ENCODE measurements around the gene MIAT.

GRCh38 chr22:26673486-26673885 lies 16.1 kb downstream of the MIAT start:
- TF ChIP-seq ZNF133 (tag by site-specific recombination; IDR thresholded peaks at IDR 0.05) (no peak), ZNF350 (tag by site-specific recombination; IDR thresholded peaks at IDR 0.05) (no peak), CTCF (tag by site-specific recombination; IDR thresholded peaks at IDR 0.05) (no peak), ZNF571 (tag by site-specific recombination; IDR thresholded peaks at IDR 0.05) (no peak), SP2 (tag by site-specific recombination; IDR thresholded peaks at IDR 0.05) (no peak), ZNF777 (tag by site-specific recombination; IDR thresholded peaks at IDR 0.05; ENCODE audit: borderline replicate concordance) (no peak), ZSCAN30 (tag by site-specific recombination; IDR thresholded peaks at IDR 0.05) (no peak), RBAK (tag by site-specific recombination; IDR thresholded peaks at IDR 0.05) (no peak), TRIM28 (IDR thresholded peaks at IDR 0.05; ENCODE audit: borderline replicate concordance, low read length) (no peak)

Data from HEK293 (cell line).